GM12891 (cell line): ENCODE data around the gene PTK7.

Source experiments
- PAX5 ChIP-seq: IDR thresholded peaks from 2 replicates; pipeline ENCODE4 v1.6.1; 2011; ENCODE audit warnings: low read length, moderate library complexity, mild to moderate bottlenecking; ENCODE audit not compliant: insufficient read depth, severe bottlenecking
- POLR2A ChIP-seq: IDR thresholded peaks from 2 replicates; pipeline ENCODE4 v1.6.1; 2011; ENCODE audit warnings: low read depth, low read length, control low read depth
- POLR2AphosphoS5 ChIP-seq: IDR thresholded peaks from 2 replicates; pipeline ENCODE4 v1.6.1; 2011; ENCODE audit warnings: low read depth, low read length, control low read depth
- SPI1 ChIP-seq: IDR thresholded peaks from 2 replicates; pipeline ENCODE4 v1.6.1; 2011; ENCODE audit warnings: low read depth, low read length, control low read depth
- TAF1 ChIP-seq: IDR thresholded peaks from 2 replicates; pipeline ENCODE4 v1.6.1; 2011; ENCODE audit warnings: low read depth, low read length, control low read depth

GRCh38 chr6:43147691-43148477, 71.8 kb downstream of the PTK7 start:
- TF ChIP-seq PAX5: no peak
- no peak for TF ChIP-seq POLR2A
- TF ChIP-seq POLR2AphosphoS5: no peak
- no peak for TF ChIP-seq TAF1
- TF ChIP-seq SPI1: no peak
